Measurements from ENCODE around the gene PPCS.

Gene PPCS
- total RNA-seq: 39.8 to 56.7 reads per million in 2 donors

DNA sequence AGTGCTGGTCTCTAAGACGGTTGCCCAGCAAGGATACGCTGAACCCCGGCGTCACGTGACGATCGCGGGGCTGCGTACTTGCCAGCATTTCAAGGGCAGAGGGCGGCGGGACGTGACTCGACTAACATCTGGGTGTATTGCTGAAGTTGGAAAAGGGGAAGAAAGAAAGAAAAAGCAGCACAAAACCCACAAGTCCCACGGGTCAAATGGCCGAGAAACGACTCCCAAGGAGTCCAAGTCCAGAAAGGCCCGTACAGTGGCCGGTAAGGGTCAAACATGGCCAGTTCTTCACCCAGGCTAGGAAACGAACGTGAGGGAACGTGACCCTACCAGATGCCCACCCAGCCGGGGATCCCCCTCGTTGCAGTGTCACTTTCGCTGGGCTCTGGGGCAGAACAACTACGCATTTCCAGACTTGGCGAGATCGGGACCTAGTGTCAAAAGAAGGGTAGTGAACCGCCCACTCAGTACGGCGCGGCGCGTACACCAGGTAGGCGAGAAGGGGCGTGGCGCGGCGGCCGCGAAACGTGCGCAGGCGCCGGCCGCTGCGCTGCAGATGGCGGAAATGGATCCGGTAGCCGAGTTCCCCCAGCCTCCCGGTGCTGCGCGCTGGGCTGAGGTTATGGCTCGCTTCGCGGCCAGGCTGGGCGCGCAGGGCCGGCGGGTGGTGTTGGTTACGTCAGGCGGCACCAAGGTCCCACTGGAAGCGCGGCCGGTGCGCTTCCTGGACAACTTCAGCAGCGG lies at the start of gene PPCS, which contains the start of gene ZMYND12:
Gene PPCS, plus strand, starts transcription at position 534 of the 744 bp plus-strand sequence. Its CDS starts 23 bp downstream, at position 557.
Gene ZMYND12, minus strand, starts transcription at position 13 of the 744 bp plus-strand sequence. CDS start 25 bp downstream, outside the sequence.
- DNase-seq: peak; percentile 89

DNA sequence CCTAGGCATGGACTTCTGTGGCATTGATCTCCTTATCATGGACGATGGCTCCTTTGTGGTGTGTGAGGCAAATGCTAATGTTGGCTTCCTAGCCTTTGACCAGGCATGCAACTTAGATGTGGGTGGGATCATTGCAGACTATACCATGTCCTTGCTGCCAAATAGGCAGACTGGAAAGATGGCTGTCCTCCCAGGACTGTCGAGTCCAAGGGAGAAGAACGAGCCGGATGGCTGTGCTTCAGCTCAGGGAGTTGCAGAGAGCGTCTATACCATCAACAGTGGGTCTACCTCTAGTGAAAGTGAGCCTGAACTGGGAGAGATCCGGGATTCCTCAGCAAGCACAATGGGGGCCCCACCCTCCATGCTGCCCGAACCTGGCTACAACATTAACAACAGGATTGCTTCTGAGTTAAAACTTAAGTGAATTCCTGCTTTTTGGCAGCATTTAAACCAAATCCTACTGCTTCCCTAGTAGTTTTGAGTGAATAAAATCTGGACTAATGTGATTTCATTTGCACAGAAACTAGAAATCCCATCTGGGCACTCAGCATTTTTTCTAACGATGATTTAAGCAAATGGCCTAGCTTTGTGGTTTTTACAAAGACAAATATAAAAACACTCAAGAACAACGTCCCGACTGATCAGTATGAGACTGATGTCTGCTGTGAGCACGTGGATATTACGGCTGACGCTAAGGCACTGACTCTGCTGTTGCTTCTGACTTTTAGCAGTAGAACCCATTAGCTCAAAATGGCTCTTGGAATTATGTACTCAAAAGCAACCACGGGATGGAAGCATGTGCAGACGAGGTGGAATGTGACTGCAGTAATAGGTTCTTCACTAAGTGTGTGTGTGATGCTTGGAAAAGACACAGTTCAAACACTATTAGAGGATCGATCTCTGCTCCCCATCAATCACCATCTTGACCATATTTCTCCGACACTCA lies 41.5 kb upstream of the PPCS start:
- no peak for DNase-seq

DNA sequence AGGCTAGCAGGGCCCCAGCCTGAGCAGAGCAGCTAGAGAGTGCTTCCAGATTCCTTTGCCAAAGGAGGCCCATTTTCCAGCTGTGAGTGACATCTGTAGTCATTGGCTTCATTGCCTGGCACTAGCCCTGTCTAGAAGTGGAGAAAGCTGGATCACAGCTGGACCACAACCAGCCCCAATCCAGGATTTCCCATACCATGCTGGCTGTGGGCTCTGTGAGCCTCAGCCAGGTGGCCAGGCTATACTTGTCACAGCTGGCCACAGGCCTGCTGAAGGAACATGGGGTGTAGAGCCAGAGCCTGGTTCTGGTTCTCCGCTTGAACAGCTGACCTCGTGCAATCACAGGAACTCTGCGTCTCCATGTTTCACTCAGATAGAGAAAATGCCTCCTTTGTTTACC lies 39.2 kb upstream of the PPCS start:
- no peak for DNase-seq

DNA sequence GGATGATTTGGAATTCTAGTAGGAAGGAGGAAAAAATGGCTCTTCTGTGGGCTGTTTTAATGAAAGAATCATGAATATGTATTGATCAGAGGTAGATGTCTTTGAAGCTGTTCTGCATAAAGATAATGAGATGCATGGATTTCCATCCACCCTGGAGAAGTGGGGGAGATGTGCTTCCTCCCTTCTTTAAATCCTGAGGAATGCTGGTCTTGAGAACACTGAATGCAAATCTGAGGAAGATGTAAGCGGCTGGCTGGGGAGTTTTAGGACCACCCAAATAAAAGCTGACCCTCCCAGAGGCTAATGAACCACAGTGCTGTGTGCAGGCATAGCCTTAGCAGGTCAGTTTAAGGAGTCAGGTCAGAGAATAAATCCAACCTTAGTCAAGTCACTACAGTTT lies 37.8 kb upstream of the PPCS start:
- no peak for DNase-seq

DNA sequence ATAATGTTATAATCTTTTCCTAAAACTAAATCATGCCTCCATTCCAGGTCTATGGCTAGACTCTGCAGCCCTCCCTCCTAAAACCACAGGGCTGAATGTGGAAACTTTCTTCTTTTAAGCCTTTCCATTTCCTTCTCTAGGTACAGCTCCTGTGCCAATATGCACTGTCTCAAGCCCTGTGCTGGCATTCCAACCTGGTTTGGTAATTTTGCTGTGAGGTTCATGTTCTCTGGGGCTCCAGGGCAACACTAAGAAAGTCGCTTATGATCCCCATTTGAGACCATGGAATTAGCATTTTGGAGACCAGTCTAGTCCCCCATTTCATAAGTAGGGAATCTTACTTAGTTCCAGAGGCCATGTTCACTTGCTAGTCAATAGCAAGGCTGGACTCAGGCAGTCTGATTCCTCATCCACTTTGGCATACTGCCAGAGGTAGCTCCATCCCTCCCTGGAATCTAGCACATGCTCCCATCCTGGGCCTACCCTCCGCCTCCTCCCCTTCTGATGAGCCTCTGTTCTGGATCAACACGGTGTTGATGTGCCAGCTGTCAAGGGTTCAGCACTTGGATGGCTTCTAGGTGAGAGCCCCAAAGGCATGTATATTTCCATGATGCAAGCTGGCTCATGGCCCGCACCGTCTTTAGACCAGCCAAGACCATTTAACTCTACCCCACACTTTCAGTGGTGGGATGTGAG lies 37.1 kb upstream of the PPCS start:
- DNase-seq: no peak

DNA sequence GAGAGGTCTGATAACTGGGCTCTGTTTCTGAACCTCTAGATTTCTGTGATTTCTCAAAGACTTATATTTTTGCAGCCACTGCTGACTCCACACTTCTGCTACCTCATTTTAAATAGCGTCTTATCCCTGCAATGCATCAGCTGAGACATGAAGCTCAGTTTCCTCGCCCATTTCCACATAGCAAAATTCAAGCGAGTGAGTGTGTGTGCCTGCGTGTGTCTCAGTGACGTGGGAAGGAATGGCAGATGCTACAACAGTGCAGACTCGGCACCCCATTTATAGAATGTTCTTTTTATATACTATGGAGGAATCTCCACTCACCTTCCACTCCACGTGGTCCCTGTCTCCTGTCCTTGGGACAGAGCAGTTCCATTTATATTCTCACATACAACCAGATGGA lies 36.2 kb upstream of the PPCS start:
- DNase-seq: no peak

DNA sequence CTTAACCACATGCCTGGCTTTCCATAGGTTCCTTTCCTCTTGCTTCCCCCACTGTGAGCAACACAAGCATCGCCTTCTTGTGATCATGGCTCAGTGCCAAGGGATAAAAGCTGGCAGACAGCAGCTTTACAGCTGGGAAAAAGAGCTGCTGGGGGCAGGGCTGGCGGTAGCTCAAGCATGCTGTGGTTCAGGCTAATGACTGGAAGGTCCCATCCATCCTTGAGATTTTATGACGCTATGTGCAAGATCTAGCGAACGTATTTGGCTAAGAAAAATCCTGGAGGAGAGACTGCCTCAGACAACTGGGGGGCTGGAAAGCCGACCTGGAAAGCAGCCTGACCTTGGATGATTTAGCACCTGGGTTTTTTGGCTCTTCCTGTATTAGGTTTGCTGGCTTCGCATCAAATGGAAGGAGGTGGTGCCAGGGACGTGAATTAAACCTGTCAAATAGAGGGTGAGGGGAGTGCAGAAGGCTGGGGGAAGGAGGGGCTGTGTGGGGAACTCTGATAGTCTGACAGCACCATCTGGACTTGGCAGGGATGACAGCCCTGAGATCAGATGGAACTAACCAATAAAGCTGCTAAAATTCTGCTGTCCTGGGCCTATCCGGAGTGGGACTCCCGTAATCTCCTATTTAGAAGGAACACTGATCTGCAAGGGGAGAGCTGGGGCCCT lies 35.3 kb upstream of the PPCS start:
- no peak for DNase-seq

DNA sequence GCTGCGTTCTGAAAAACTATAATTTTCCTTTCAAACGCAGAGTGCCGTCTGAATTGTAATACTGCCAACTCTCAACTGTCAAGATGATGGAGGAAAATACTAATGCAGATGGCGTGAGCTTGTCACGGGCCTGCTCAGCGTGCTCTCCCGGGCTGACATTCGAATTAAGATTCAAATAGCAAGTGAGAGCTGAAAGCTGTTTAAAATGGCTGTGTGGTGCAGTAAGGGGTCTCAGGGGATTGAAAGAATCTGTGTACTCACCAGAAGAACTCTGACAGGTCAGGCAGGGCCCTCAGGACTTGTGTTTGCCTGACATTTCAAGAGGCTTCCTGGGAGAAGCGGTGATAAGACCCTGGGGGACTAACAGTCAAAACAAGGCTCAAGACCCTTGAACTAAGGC lies 33.6 kb upstream of the PPCS start:
- DNase-seq: no peak

DNA sequence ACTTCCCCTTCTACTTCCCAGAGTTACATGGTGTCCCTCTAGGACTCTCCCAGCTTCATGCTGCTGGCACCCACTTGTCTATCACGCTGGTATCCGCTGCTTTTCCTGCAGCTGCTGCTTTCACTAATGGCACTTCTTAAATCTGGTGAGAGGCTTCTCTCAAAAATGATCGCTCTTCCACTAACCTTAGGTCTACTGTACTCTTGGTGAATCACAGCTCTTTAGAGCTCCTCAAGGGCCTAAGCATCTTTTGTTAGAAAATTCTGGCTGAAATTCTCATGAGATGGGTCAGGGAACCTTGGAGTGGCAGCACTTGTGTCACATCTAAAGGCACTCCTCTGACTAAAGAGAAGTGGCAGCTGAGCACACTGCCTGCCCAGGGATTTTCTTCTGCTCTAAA lies 32.7 kb upstream of the PPCS start:
- no peak for DNase-seq

DNA sequence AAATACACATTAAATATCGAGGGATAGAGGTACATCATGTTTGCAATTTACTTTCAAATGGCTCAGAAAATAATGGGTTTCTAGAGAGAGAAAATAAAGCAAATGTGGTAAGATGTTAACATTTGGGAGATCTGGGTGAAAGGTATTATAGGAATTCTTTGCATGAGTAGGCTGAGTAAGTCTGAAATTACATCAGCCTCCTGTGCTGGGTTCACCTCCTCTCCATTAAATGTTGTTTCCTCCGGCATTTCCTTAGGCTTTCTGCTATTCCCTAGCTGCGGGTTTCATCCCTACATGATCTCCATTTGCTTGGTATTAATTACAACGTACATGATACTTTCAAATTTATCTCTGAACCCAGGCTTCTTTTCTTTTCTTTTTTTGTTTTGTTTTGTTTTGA lies 32.1 kb upstream of the PPCS start:
- DNase-seq: no peak

DNA sequence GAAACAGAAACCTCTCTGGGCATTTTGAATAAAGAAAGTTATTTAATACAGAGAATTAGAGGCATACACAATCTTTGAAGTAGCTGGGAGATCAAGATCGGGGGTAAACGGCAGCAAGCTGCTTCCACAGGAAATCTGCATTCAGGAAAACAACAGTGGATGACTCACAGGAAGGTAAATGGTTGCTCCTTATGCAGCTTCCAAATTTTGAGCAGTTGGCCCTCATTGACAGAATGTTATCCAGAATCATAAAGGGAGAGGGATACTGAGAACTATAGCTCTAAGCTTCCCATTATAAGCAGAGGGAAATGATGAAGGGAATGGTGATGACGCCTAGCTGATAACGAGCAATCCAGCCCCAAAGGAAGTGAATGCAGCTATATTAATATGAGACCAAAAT lies 29.1 kb upstream of the PPCS start:
- no peak for DNase-seq

DNA sequence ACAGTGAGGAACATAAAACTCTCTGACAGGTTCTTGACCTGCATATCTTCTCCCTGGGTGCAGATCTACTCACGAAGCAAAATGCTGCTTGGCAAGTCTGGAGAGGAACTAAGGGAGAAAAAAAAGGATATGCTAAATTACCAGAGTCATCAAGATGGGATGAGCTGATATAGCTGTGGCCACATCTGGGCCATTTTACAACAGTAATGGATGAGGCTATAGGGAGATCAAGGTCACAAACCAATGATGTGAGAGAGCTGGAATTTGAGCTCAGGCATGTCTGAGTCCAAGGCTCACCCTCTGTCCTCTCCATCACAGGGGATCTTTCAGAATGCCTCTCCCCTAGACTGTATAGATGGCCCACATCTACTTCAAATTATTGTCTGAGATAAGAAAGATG lies 26.7 kb upstream of the PPCS start:
- no peak for DNase-seq

DNA sequence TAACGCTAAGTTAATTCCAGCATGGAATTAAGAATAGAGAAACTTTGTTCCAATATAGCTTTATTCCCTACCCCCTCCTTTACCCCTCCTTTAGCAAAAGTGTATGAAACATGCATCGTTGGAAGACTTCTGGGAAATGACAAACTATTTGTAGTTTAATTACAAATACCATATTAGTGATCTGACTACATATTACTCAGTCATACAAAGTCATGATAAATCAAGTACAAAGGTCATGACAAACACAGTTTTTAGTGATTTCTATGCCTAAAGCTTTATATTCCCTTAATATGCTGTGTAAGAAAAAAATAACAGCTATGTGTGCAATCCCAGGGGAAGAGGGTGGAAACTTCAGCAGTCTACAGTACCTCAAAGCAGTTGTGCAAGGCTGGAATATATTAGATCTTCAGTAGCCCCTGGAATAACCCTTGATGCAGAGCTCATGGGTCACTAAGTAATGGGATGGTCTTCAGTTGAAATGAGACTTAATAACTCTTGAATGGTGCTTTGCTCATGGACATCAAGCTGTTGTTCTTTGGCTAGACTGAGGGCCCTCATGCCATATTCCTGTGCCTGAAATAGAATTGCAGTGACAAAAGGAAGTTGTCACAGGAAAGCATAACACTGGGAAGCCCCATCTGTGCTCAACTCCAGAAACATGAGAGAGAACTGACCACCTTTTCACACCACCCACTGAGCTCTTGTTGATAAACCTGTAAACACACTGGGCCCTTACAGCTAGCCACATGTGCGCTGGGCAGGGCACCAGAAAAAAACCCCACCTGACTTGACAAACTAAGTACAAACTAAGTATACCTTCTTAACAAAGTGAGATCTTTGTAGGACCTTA lies 25.8 kb upstream of the PPCS start:
- no peak for DNase-seq

DNA sequence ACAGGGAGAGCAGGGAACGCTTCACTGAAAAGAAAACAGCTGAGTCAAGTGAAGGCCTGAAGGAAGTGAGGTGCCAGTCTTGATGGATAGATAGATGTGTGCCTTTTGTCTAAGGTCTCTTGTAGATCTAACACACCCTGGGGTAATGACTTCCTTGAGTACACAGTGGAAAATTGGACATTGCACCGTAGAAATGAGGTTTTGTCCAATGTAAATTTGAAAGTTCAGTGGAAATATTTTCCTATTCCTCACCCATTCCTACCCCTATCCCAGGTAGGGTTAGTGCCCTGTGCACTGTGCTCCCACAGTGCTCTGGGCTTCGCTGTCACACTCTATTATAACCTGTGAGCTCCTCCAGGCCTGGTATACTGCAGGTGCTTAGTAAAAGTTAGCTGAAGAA lies 24.8 kb upstream of the PPCS start:
- no peak for DNase-seq

DNA sequence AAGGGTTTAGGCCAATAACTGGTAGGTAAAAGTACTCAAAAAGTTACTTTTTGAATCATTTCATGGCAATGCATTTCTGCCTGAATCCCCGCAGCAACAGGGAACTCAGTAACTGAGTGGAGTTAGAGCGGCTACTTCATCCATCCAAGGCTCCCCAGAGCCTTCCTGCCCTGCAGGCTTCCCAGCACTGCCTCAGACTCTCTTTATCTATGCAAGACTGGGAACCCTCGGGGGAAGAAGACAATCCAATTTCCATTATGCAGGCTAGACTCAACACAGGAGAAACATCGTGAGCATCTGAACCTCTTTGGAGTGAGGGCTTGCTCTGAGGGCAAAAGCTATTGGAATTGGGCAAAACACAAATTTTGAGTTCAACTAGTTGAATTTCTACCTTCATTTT lies 23.6 kb upstream of the PPCS start:
- DNase-seq: no peak

DNA sequence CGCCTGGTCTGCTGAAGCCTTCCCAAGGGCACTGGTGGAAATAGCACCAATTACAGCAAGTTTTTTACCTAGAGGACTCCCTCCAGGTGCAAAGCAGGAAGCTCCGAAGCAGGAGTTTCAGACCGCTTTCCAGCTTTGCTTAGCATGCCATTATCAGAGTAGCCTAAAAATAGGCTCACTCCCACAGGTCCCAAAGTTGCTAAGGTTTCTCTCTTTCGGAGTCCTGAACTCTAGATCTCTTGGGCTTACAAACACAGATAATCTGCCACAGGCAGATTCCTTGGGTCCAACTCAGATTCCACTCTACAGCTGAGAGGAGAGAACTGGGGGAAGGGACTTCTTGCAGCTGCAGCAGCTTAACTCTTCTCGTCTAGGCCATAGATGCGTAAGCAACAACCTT lies 23.0 kb upstream of the PPCS start:
- no peak for DNase-seq

DNA sequence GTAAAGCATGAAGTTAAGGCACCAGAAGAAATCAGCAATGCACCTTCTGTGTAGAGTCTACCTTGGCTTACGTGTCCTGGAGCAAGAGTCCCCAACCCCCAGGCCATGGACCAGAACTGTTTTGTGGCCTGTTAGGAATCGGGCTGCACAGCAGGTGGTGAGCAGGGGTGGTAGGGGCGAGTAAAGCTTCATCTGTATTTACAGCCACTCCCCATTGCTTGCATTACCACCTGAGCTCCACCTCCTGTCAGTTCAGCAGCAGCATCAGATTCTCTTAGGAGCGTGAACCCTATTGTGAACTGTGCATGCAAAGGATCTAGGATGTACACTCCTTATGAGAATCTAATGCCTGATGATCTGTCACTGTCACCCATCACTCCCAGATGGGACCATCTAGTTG lies 22.0 kb upstream of the PPCS start:
- no peak for DNase-seq

DNA sequence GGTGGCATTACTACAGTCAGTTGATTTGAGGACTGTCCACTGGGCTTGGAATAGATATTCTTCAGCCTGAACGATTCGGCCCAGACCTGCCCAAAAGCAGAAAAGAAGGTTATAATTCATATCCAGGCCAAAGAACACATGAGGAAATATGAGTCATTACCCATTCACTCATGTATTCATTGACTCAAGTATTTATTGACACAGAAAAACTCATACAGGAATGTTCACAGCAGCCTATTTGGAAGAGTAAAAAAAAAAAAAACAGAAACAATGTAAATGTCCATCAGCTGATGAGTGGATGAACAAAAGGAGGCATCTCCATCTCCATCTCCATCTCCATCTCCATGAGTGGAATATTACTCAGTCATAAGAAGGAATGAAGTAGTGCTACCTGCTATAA lies 16.4 kb upstream of the PPCS start:
- DNase-seq: no peak

DNA sequence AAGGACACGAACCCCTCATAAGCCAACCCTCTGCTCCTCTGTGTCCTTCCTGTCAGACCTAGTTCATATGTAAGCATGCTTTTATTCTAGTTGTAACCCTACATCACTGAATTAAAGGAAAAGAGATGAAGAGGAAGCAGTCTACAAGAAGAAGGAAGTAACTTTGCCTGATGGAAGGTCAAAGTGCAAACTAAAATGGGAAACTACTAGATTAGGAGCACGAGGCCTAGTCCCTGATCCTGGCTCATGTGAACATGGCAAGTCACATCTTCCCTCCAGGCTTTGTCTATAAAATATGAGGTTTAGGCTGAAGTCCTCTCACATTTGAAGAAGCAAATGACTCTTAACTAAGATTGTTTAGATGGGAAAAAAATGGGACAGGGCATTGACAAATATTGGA lies 13.7 kb upstream of the PPCS start:
- DNase-seq: no peak

DNA sequence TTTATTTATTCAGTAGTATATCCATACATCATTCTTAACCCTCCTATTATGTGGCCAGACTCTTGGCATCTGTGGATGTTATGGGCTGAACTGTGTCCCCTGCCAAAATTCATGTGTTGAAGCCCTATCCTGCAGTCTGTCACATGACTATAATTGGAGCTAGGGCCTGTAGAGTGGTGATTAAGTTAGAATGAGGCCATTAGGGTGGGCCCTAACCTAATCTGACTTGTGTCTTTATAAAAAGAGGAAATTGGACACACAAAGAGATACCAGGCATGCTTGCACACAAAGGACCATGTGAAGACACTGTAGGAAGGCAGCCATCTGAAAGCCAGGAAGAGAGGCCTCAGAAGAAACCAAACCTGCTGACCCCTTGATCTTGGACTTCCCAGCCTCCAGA lies 7.1 kb upstream of the PPCS start:
- no peak for DNase-seq

DNA sequence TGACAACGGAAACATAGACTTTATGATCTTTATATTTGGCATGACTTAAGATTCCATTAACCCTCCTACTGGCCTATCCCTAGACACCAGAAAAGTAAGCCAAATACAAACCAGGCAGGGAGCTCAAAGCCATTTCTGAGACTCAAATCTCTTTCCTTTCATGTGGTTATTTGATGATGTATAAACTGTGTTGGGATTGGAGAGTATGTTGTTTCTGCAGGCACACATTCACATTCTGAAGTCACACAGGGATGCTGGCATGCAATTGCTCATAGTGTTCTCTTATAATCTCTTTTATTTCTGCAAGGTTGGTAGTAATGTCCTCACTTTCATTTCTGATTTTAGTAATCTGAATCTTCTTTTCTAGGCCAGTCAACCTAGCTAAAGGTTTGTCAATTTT lies 6.3 kb upstream of the PPCS start:
- DNase-seq: no peak

DNA sequence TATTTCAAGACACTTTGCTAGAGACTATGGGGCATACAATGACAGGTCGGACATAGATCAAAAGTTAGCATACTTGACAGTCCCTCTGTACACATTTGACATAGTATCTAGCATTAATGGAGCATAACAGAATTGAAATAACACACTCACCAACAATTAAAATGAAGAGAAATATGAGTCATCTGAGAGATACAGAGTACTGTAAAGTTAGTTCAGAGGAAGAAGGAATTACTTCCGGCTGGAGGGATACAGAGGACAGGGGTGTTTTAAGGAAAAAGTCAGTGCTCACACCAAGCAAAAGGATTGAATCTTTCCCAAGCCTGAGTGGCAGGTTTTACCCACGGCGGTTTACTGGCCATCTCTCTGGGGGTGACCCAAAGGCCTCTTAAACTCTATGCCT lies 3.0 kb upstream of the PPCS start:
- no peak for DNase-seq

All from T-helper 9 cell (primary cell).